Activated CD4-positive, alpha-beta T cell treated with anti-CD3 and anti-CD28 coated beads, Interleukin-2, amount 10 ng/mL, durations not matched to agents 24 days and 14 days (primary cell): Measurements from ENCODE around the gene IL36RN. TPM values are rescaled to one million over a fixed set of nuclear protein-coding genes. Genes with fewer than 3 reads are reported as not detected.
"Not testable (repeated sequence)": the region's sequence is repeated elsewhere in the genome, so short reads cannot be mapped to it uniquely, and the experiment has no call there.

Experiments used
- DNase-seq: peaks from one replicate; pipeline ENCODE4 v3.0.0; 2022
- H3K27ac Mint-ChIP-seq: one replicate; pipeline ENCODE4 v1.8.0; 2022; ENCODE audit warnings: mild to moderate bottlenecking, mixed read lengths
- H3K27me3 Mint-ChIP-seq: one replicate; pipeline ENCODE4 v1.8.0; 2022; ENCODE audit warnings: mixed read lengths
- H3K36me3 Mint-ChIP-seq: one replicate; pipeline ENCODE4 v1.8.0; 2022; ENCODE audit warnings: low read depth, mild to moderate bottlenecking, mixed read lengths
- H3K4me1 Mint-ChIP-seq: one replicate; pipeline ENCODE4 v1.8.0; 2021; ENCODE audit warnings: mixed read lengths
- H3K4me3 Mint-ChIP-seq: one replicate; pipeline ENCODE4 v1.8.0; 2022; ENCODE audit warnings: mild to moderate bottlenecking, moderate library complexity, mixed read lengths
- H3K9me3 Mint-ChIP-seq: one replicate; pipeline ENCODE4 v1.8.0; 2021; ENCODE audit warnings: mixed read lengths
- intact Hi-C: fragments of 100-400 bp; cut with micrococcal nuclease; formaldehyde crosslinking; loops from one replicate; pipeline ENCODE4 v1.15.1; 2023
- total RNA-seq: library from RNA; stranded (reverse); gene quantifications from 2 replicates; pipeline ENCODE4 v1.2.3, GENCODE V29; 2022

The IL36RN gene
- total RNA-seq, 1 donor from 2014 or later: not detected

GRCh38 chr2:113088213-113088992 lies 29.4 kb downstream of the IL36RN start:
- Mint-ChIP-seq H3K4me1 (peaks cover 15% of the 10 kb centered on the region), H3K36me3 (no peaks in the 10 kb centered on the region), H3K27me3 (no peaks in the 10 kb centered on the region)

GRCh38 chr2:113089916-113090315 lies 30.9 kb downstream of the IL36RN start:
- Mint-ChIP-seq H3K36me3 (no peaks in the 10 kb centered on the region), H3K27me3 (no peaks in the 10 kb centered on the region), H3K4me3 (no peak overlapping the region), H3K27ac (no peak overlapping the region), H3K4me1 (peaks cover 7% of the 10 kb centered on the region), H3K9me3 (peaks cover 3% of the 10 kb centered on the region)
- DNase-seq: peak; percentile 65
- intact Hi-C loops: loop anchor here (10.0 kb wide), 1 partner anchor 285 kb away; no protein-coding TSS in a partner anchor

More at GRCh38 chr2:113088213-113088992, 29.4 kb downstream of the IL36RN start:
- peaks cover 3% of the 10 kb centered on the region for H3K9me3 Mint-ChIP-seq
- DNase-seq: no peak
- intact Hi-C loops: loop anchor here (10.0 kb wide), 1 partner anchor 286 kb away; no protein-coding TSS in a partner anchor
- H3K27ac Mint-ChIP-seq: no peak overlapping the region
- H3K4me3 Mint-ChIP-seq: no peak overlapping the region

DNA sequence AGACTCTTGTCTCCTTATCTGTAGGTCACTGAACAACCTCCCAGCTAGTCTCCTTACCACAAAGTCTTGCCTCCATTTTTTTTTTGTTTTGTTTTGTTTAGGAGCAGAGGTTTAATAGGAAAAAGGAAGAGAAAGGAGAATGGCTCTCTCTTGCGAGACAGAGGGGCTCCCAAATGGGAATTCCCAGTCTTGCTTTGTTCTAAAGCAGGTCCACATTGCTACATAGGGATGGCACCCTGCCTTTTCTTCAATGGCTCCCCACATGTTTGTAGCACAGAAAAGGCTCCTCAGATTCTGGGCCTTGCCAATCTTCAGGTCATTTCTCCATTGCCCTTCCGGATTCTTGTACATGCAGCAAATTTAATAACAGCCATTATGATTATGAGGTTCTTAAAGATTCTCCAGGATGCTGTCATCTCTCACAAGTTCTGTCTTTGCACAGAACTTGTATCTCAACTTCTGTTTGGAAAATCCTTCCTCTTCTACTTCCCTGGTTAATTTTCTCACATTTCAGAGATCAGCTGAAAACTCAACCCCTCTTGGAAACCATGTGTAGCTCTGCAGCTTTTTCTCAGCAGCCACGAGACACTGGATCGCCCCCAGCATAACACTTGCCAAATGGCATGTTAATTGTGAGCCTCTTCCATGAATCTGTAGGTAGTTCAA lies 32.4 kb downstream of the IL36RN start:
- H3K27ac Mint-ChIP-seq: no peak overlapping the region
- no peaks in the 10 kb centered on the region for H3K4me1 Mint-ChIP-seq
- H3K36me3 Mint-ChIP-seq: peaks cover 3% of the 10 kb centered on the region
- H3K4me3 Mint-ChIP-seq: no peak overlapping the region
- no peaks in the 10 kb centered on the region for H3K27me3 Mint-ChIP-seq
- peaks cover 9% of the 10 kb centered on the region for H3K9me3 Mint-ChIP-seq
- intact Hi-C loops: no loop called here
- DNase-seq: no peak

DNA sequence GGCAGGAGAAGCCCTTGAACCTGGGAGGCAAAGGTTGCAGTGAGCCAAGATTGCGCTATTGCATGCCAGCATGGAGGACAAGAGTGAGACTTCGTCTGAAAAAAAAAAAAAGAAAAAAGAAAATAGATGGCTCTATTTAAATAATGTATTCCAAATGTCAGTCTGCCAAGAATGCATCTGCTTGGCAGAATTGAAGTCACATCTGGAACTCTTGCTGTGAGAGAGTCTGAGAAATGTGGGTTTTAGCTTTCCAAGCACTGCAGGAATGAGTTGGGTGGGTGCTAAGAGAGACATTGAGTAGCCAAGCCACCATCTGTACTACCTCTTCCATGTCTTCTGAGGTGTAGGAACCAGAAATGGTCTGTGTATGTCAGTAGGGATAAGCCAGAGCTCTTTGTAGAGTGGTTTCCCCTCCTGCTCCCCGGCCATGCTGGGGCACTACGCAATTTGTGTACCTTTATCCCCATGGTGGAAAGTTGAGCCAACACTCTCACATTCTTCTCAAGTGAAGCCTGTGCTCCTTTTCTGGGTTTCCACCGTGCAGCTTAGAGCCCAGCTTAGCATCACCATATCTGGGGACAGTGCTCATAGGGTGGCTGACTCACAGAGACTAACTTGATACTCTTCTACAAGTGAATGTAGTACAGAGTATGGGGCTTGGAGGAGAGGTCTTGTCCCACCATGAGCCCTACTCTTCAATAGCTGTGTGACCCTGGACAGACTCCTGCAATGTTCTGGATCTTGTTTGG lies 34.0 kb downstream of the IL36RN start:
- no peaks in the 10 kb centered on the region for H3K27me3 Mint-ChIP-seq
- H3K4me3 Mint-ChIP-seq: no peak overlapping the region
- peaks cover 14% of the 10 kb centered on the region for H3K9me3 Mint-ChIP-seq
- intact Hi-C loops: no loop called here
- H3K36me3 Mint-ChIP-seq: peaks cover 6% of the 10 kb centered on the region
- peaks cover 11% of the 10 kb centered on the region for H3K4me1 Mint-ChIP-seq
- no peak for DNase-seq
- H3K27ac Mint-ChIP-seq: no peak overlapping the region

DNA sequence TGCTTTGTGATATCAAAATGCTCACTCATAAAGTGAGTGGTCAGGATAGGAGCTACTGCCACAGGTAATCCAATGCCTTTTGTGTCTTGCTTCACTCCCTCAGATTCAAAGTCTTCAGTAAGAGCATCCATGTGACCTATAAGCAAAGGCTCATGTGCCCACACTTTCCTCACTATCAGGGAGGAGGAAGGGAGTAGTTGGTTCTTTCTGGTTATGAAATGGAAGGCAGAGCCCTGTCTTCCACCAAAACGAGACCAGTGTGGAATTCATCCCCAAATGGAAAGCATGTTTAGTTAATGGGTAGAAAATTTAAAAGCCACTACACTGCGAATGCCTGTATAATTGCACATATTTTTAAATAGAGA lies 34.6 kb downstream of the IL36RN start:
- Mint-ChIP-seq H3K36me3 (peaks cover 6% of the 10 kb centered on the region), H3K4me1 (peaks cover 16% of the 10 kb centered on the region), H3K4me3 (no peak overlapping the region), H3K9me3 (peaks cover 14% of the 10 kb centered on the region), H3K27me3 (no peaks in the 10 kb centered on the region), H3K27ac (no peak overlapping the region)
- intact Hi-C loops: no loop called here
- no peak for DNase-seq

DNA sequence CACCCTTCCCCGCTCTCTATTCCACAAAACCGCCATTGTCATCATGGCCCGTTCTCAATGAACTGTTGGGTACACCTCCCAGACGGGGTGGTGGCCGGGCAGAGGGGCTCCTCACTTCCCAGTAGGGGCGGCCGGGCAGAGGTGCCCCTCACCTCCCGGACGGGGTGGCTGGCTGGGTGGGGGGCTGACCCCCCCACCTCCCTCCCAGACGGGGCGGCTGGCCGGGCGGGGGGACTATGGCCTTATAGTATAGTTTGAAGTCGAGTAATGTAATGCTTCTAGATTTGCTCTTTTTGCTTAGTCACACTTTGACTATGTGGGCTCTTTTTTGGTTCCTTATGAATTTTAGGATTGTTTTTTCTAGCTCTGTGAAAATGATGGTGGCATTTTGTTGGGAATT lies 37.3 kb downstream of the IL36RN start:
- intact Hi-C loops, H3K27me3 Mint-ChIP-seq, H3K36me3 Mint-ChIP-seq, DNase-seq, H3K4me3 Mint-ChIP-seq, H3K27ac Mint-ChIP-seq: not testable (repeated sequence)
- H3K9me3 Mint-ChIP-seq: peaks cover 18% of the 10 kb centered on the region
- peaks cover 22% of the 10 kb centered on the region for H3K4me1 Mint-ChIP-seq

DNA sequence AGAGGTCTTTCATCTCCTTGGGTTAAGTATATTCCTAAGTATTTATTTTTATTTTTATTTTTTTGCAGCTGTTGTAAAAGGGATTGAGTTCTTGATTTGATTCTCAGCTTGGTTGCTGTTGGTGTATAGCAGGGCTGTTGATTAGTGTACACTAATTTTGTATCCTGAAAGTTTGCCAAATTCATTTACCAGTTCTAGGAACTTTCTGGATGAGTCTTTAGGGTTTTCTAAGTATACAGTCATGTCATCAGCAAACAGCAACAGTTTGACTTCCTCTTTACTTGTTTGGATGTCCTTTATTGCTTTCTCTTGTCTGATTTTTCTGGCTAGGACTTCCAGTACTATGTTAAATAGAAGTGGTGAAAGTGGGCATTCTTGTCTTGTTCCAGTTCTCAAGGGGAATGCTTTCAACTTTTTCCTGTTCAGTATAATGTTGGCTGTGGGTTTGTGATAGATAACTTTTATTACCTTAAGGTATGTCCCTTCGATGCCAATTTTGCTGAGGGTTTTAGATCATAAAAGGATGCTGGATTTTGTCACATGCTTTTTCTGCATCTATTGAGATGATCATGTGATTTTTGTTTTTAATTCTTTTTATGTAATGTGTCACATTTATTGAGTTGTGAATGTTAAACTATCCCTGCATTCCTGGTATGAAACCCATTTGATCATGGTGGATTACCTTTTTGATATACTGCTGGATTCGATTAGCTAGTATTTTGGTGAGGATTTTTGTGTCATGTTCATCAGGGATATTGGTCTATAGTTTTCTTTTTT lies 38.0 kb downstream of the IL36RN start:
- Mint-ChIP-seq H3K9me3 (peaks cover 18% of the 10 kb centered on the region), H3K27ac (peak overlapping the region; percentile 81), H3K4me1 (peaks cover 22% of the 10 kb centered on the region), H3K4me3 (peak overlapping the region; percentile 13)
- H3K36me3 Mint-ChIP-seq, intact Hi-C loops, DNase-seq, H3K27me3 Mint-ChIP-seq: not testable (repeated sequence)

DNA sequence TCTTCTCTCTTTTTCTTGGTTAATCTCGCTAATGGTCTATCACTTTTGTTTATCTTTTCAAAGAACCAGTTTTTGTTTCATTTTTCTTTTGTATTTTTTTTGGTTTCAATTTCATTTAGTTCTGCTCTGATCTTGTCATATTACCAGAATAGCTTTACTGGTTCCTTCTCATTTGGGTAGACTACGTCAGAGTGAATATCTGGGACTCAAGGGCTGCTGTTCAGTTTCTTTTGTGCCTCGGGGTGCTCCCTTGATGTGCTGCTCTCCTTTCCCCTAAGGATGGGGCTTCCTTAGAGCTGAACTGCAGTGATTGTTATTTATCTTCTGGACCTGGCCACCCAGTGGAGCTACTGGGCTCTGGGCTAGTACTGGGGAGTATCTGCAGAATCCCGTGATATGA lies 39.0 kb downstream of the IL36RN start:
- Mint-ChIP-seq H3K27me3 (no peaks in the 10 kb centered on the region), H3K27ac (peak overlapping the region; percentile 51), H3K36me3 (peaks cover 15% of the 10 kb centered on the region), H3K9me3 (peaks cover 26% of the 10 kb centered on the region), H3K4me1 (peaks cover 31% of the 10 kb centered on the region), H3K4me3 (peak overlapping the region; percentile 52)
- peak; percentile 79 for DNase-seq
- intact Hi-C loops: no loop called here

DNA sequence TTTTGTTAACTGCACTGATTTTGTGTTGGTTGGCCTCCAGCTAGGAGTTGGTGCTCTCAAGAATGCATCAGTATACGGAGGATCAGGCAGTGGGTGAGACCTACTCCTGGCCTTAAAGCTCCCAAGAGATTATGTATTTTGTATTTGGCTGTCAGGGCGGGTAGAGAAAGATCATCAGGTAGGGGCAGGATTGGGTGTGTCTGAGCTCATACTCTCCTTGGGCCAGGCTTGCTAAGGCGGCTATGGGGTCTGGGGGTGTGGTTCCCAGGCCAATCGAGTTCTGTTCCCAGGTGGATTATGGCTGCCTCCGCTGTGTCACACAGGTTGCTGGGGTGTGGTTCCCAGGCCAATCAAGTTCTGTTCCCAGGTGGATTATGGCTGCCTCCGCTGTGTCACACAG lies 39.5 kb downstream of the IL36RN start:
- Mint-ChIP-seq H3K4me3 (peak overlapping the region; percentile 52), H3K4me1 (peaks cover 36% of the 10 kb centered on the region), H3K36me3 (peaks cover 18% of the 10 kb centered on the region), H3K9me3 (peaks cover 29% of the 10 kb centered on the region), H3K27ac (peak overlapping the region; percentile 51), H3K27me3 (no peaks in the 10 kb centered on the region)
- no peak for DNase-seq
- intact Hi-C loops: no loop called here

DNA sequence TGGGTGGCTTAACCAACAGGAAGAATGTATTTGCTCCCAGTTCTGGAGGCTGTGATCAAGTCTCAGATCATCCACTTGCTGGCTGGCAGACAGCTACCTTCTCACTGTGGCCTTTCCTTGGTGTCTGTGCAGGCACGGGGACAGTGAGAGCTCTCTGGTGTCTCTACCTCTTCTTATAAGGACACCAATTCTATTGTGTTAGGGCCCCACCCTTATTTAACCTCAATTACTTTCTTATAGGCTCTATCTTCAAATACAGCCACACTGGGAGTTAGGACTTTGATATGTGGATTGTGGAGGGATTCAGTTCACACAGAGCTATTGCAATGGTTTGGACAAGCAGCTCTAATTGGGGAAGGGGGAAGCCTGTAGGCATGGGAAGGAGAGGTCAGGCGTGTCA lies 43.1 kb downstream of the IL36RN start:
- Mint-ChIP-seq H3K36me3 (peaks cover 24% of the 10 kb centered on the region), H3K9me3 (peaks cover 41% of the 10 kb centered on the region), H3K4me1 (peaks cover 50% of the 10 kb centered on the region), H3K4me3 (no peak overlapping the region), H3K27ac (peak overlapping the region; percentile 74), H3K27me3 (no peaks in the 10 kb centered on the region)
- intact Hi-C loops: loop anchor here (5.0 kb wide), 2 partner anchors 70 to 185 kb away; partner anchors contain the start of gene PSD4
- DNase-seq: no peak

DNA sequence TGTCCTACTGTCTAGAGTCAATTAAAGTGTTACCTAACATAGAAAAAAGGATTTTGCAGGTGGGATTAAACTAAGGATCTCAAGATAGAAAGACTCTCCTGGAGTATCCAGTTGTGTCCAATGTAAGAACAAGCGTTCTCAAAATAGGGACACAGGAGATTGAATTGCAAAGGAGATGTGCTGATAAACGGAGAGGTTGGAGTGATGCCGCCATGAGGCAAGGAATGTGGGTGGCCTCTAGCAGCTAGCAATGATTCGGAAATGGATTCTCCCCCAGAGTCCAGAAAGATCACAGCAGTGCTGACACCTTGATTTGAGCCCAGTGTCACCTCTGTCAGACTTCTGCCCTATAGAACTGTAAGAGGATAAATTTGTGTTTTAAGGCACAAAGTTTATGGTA lies 44.3 kb downstream of the IL36RN start:
- Mint-ChIP-seq H3K4me1 (peaks cover 41% of the 10 kb centered on the region), H3K27ac (peak overlapping the region; percentile 96), H3K36me3 (peaks cover 20% of the 10 kb centered on the region), H3K9me3 (peaks cover 36% of the 10 kb centered on the region), H3K27me3 (no peaks in the 10 kb centered on the region), H3K4me3 (peak overlapping the region; percentile 41)
- DNase-seq: no peak
- intact Hi-C loops: loop anchor here (5.0 kb wide), 2 partner anchors 69 to 186 kb away; partner anchors contain the start of gene PSD4

DNA sequence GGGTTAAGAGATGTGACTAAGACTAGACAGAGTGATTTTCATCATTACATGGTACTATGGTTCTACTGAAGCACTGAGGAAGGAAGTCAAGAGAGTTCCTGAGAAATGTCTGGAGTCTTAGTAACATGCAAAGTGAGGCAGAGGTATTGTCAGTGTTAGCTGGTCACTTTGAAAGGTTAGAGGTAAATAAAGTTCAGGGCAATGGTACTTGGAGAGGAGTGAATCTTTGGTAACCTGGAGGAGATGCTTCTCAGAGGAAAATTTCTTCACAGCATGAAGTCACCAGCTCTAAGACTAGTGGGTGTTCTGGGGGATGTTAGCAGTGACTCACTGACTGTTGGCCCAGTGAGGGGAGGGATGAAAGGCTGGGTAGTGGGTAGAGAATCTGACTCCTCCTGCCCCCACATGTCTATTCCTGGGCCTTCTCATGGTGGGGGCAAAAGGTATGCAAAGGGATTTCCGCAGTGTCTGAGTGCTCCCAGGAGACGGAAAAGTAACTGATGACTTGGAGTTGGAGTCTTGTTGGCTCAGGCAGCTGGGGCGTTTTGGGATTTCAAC lies 45.1 kb downstream of the IL36RN start:
- Mint-ChIP-seq H3K9me3 (peaks cover 36% of the 10 kb centered on the region), H3K36me3 (peaks cover 20% of the 10 kb centered on the region), H3K27ac (peak overlapping the region; percentile 96), H3K4me1 (peaks cover 41% of the 10 kb centered on the region), H3K4me3 (peak overlapping the region; percentile 38), H3K27me3 (no peaks in the 10 kb centered on the region)
- DNase-seq: no peak
- intact Hi-C loops: loop anchor here (1.0 to 5.0 kb wide), 5 partner anchors 12 to 187 kb away; partner anchors contain the start of gene PSD4
